ENCODE measurements around the gene SLIT1. TPM values are rescaled to one million over a fixed set of nuclear protein-coding genes. Genes with fewer than 3 reads are reported as not detected.

SLIT1 gene
- polyA plus RNA-seq, 1 donor (not counting 4 experiments of a cell fraction or from before 2014, with no cell fraction given) = 0.01 TPM

DNA sequence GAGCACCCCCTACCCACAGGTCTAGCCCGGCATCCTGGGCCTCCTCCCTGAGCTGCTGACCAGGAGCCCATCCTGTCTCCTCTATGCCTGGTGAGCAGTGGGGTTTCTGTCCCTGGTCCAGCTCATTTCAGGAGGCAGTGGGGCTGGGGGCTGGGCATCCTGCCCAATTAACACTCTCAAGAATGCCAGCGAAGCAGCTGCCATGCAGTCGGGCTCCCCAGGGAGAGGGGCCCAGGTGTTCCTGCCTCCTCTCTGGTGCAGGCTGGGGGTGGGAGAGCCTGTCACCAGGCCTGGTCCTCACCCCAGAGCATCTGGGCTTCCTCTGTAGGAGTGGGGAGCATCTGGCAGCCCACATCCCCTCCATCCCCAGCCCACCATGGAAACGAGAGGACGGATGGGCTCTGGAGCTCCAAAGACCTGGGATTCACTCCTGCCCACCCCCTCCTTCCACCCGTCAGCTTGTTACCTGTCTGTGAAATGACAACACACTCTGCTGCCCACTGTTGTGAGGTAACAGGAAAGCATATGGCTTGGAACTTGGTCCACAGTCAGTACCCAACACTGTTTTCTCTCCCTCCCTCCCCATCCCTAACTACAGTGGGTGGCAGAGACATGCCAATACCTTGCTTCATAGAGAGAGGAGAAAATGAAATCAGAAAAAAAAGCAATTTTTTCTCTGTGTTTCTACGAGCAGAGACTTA, 69.1 kb downstream of the SLIT1 start:
- TF ChIP-seq, protein P1, sequence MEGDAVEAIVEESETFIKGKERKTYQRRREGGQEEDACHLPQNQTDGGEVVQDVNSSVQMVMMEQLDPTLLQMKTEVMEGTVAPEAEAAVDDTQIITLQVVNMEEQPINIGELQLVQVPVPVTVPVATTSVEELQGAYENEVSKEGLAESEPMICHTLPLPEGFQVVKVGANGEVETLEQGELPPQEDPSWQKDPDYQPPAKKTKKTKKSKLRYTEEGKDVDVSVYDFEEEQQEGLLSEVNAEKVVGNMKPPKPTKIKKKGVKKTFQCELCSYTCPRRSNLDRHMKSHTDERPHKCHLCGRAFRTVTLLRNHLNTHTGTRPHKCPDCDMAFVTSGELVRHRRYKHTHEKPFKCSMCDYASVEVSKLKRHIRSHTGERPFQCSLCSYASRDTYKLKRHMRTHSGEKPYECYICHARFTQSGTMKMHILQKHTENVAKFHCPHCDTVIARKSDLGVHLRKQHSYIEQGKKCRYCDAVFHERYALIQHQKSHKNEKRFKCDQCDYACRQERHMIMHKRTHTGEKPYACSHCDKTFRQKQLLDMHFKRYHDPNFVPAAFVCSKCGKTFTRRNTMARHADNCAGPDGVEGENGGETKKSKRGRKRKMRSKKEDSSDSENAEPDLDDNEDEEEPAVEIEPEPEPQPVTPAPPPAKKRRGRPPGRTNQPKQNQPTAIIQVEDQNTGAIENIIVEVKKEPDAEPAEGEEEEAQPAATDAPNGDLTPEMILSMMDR (optimal IDR thresholded peaks at IDR 0.05 in 1 of 3, IDR thresholded peaks at IDR 0.05 in 1 of 3, conservative IDR thresholded peaks at IDR 0.05 in 1 of 3; ENCODE audit: extremely low read depth in 1 of 3, insufficient read depth in 2 of 3, low read length in 3 of 3) = no peak
- no peak for TF ChIP-seq EZH2 (IDR thresholded peaks at IDR 0.05; ENCODE audit: low read length)
- Histone ChIP-seq H3K9me1 (ENCODE audit: control insufficient read depth, extremely low read depth, insufficient read depth, low read length) (no peaks in the 10 kb centered on the region), H3K79me2 (ENCODE audit: control insufficient read depth, insufficient read depth, low read length) (no peaks in the 10 kb centered on the region), H4K20me1 (ENCODE audit: control insufficient read depth, extremely low read depth, insufficient read depth, low read length) (no peaks in the 10 kb centered on the region), H3K27me3 (ENCODE audit: control insufficient read depth, extremely low read depth, insufficient read depth, low read length) (no peaks in the 10 kb centered on the region), H2AFZ (ENCODE audit: control insufficient read depth, low read length) (no peak overlapping the region), H3K36me3 (ENCODE audit: control insufficient read depth in 2 of 2, extremely low read depth in 1 of 2, insufficient read depth in 2 of 2, low read length in 2 of 2) (no peaks in the 10 kb centered on the region), H3K4me2 (ENCODE audit: control insufficient read depth, extremely low read depth, insufficient read depth, low read depth, low read length) (no peak overlapping the region), H3K27ac (ENCODE audit: control insufficient read depth, insufficient read depth, low read length) (no peak overlapping the region), H3K4me3 (ENCODE audit: control insufficient read depth in 2 of 3, extremely low read depth in 1 of 3, insufficient read depth in 2 of 3, low read depth in 1 of 3, low read length in 3 of 3) (no peak overlapping the region), H3K9ac (ENCODE audit: control insufficient read depth, extremely low read depth, insufficient read depth, low read length) (no peak overlapping the region), H3K9me3 (ENCODE audit: control insufficient read depth, low read depth, low read length) (no peaks in the 10 kb centered on the region), H3K4me1 (ENCODE audit: control insufficient read depth, extremely low read depth, insufficient read depth, low read length) (no peaks in the 10 kb centered on the region)
- dilution Hi-C loops (cut with MboI; ENCODE audit: extremely low pct_ligation_motif_present, low sequenced_read_pairs) = no loop called here
- FAIRE-seq = no peak
- no peak for DNase-seq (ENCODE audit: low read depth, low spot score)

DNA sequence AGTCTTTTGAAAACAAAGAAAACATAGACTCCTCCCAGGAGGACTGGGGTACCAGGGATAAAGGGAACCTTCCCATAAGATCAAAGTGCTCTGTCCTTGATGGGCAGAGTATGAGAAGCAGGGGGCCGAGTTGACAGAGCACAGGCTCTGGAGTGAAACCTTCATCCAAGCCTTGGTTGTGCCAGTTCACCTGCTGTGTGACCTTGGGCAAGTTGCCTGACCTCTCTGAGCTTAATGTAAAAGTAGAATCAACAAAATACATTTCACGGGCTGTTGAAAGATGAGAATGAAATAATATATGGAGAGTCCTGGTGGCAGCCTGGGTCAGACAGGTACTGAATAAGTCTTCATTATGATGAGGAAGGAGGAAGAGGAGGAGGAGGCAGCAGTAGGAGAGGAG, 69.9 kb downstream of the SLIT1 start:
- H3K79me2 ChIP-seq (ENCODE audit: control insufficient read depth, insufficient read depth, low read length) = no peaks in the 10 kb centered on the region
- H3K9me3 ChIP-seq (ENCODE audit: control insufficient read depth, low read depth, low read length) = no peaks in the 10 kb centered on the region
- dilution Hi-C loops (cut with MboI; ENCODE audit: extremely low pct_ligation_motif_present, low sequenced_read_pairs) = no loop called here
- DNase-seq (ENCODE audit: low read depth, low spot score) (no peak), FAIRE-seq (no peak)
- no peaks in the 10 kb centered on the region for H4K20me1 ChIP-seq (ENCODE audit: control insufficient read depth, extremely low read depth, insufficient read depth, low read length)
- no peak overlapping the region for H3K27ac ChIP-seq (ENCODE audit: control insufficient read depth, insufficient read depth, low read length)
- no peak overlapping the region for H2AFZ ChIP-seq (ENCODE audit: control insufficient read depth, low read length)
- no peaks in the 10 kb centered on the region for H3K27me3 ChIP-seq (ENCODE audit: control insufficient read depth, extremely low read depth, insufficient read depth, low read length)
- H3K36me3 ChIP-seq (ENCODE audit: control insufficient read depth in 2 of 2, extremely low read depth in 1 of 2, insufficient read depth in 2 of 2, low read length in 2 of 2) = no peaks in the 10 kb centered on the region
- no peak overlapping the region for H3K4me2 ChIP-seq (ENCODE audit: control insufficient read depth, extremely low read depth, insufficient read depth, low read depth, low read length)
- H3K9me1 ChIP-seq (ENCODE audit: control insufficient read depth, extremely low read depth, insufficient read depth, low read length) = no peaks in the 10 kb centered on the region
- H3K4me3 ChIP-seq (ENCODE audit: control insufficient read depth in 2 of 3, extremely low read depth in 1 of 3, insufficient read depth in 2 of 3, low read depth in 1 of 3, low read length in 3 of 3) = no peak overlapping the region
- no peak overlapping the region for H3K9ac ChIP-seq (ENCODE audit: control insufficient read depth, extremely low read depth, insufficient read depth, low read length)
- no peaks in the 10 kb centered on the region for H3K4me1 ChIP-seq (ENCODE audit: control insufficient read depth, extremely low read depth, insufficient read depth, low read length)
- TF ChIP-seq, protein P1 (optimal IDR thresholded peaks at IDR 0.05 in 1 of 3, IDR thresholded peaks at IDR 0.05 in 1 of 3, conservative IDR thresholded peaks at IDR 0.05 in 1 of 3; ENCODE audit: extremely low read depth in 1 of 3, insufficient read depth in 2 of 3, low read length in 3 of 3) = no peak
- TF ChIP-seq EZH2 (IDR thresholded peaks at IDR 0.05; ENCODE audit: low read length) = no peak

All from keratinocyte (primary cell).